ENCODE results near the gene KRTAP6-1.

KRTAP6-1 gene, protein sequence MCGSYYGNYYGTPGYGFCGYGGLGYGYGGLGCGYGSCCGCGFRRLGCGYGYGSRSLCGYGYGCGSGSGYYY

DNA sequence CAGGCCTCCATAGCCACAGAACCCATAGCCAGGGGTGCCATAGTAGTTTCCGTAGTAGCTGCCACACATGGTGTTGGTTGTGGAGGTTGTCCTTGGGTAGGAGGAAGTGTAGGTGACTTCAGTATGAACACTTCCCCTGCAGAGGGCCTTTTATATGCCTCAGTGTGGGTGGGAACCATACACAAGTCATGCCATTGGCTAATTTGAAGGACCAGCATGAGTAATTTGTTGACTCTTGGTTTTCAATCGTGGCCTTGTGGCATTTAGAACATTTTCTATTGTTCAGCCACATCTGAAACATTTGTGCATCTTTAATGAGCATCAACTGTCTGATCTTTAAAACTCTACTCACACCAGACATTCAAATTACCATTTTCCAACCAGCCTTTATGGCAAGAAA, at the start of gene KRTAP6-1:
TSS of gene KRTAP6-1 (minus strand) at position 95 of the 400 bp plus-strand sequence. CDS start at position 69, 26 bp downstream.
- Histone ChIP-seq H3K27ac (ENCODE audit: low read length) (no peak within 1 kb of the TSS), H3K27me3 (ENCODE audit: insufficient read depth, low read length) (no peaks in the 10 kb centered on the region), H3K4me1 (ENCODE audit: insufficient read depth, low read length) (no peaks in the 10 kb centered on the region), H3K9me3 (ENCODE audit: insufficient read depth, low read depth, low read length) (no peaks in the 10 kb centered on the region), H3K36me3 (ENCODE audit: insufficient read depth, low read depth, low read length) (no peaks in the 10 kb centered on the region), H3K9ac (ENCODE audit: low read depth, low read length) (no peak within 1 kb of the TSS), H3K4me3 (ENCODE audit: low read length) (no peak within 1 kb of the TSS)

DNA sequence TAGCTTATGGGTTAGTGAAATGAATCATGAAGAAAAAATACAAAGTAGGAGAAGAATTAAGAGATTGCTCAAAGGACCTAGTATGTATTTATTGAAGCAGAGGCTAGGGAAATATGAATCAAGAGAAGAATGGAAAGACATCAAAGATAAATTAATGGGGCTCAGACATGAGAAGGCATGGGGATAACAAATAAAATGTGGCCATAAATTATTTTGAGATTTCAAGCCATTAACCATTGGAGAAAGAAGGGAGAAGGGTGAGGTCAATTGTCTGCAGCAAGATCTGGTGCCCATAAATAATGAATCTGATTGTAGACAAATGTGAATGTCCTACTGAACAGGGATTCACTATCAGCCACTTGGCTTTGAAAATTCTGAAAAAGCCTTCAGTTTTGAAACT, 39.2 kb upstream of the KRTAP6-1 start:
- H3K36me3 ChIP-seq (ENCODE audit: insufficient read depth, low read depth, low read length): no peaks in the 10 kb centered on the region
- no peak overlapping the region for H3K27ac ChIP-seq (ENCODE audit: low read length)
- H3K9me3 ChIP-seq (ENCODE audit: insufficient read depth, low read depth, low read length): no peaks in the 10 kb centered on the region
- H3K4me1 ChIP-seq (ENCODE audit: insufficient read depth, low read length): no peaks in the 10 kb centered on the region
- H3K4me3 ChIP-seq (ENCODE audit: low read length): no peak overlapping the region
- H3K27me3 ChIP-seq (ENCODE audit: insufficient read depth, low read length): no peaks in the 10 kb centered on the region
- H3K9ac ChIP-seq (ENCODE audit: low read depth, low read length): no peak overlapping the region

- H3K4me3 ChIP-seq (ENCODE audit: low read length): no peak overlapping the region
- no peaks in the 10 kb centered on the region for H3K4me1 ChIP-seq (ENCODE audit: insufficient read depth, low read length)
- no peaks in the 10 kb centered on the region for H3K36me3 ChIP-seq (ENCODE audit: insufficient read depth, low read depth, low read length)
- no peaks in the 10 kb centered on the region for H3K9me3 ChIP-seq (ENCODE audit: insufficient read depth, low read depth, low read length)
- no peaks in the 10 kb centered on the region for H3K27me3 ChIP-seq (ENCODE audit: insufficient read depth, low read length)
- H3K9ac ChIP-seq (ENCODE audit: low read depth, low read length): no peak overlapping the region
- H3K27ac ChIP-seq (ENCODE audit: low read length): no peak overlapping the region
Observed at GRCh38 chr21:30646904-30647414, 33.2 kb upstream of the KRTAP6-1 start.

DNA sequence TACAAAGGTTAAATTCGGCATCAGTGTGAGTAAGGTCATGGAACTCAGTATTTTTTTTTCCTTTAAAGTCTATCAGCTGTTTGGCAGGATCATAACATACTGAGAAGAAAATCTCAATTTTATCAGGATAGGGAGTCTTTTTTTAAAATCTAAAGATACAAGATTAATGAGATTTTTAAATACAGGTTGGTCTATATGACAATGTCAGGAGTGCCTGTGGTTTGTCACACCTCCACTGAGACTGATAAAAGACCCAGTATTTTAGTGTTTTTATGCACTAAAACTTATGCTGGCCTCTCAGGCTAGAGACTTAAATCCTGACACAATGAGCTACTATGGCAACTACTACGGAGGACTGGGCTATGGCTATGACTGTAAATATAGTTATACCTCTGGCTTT, 28.8 kb upstream of the KRTAP6-1 start, which contains the start of gene KRTAP20-3:
TSS of gene KRTAP20-3 (plus strand) at position 301 of the 400 bp plus-strand sequence.
- Histone ChIP-seq H3K4me3 (ENCODE audit: low read length) (no peak within 1 kb of the TSS), H3K4me1 (ENCODE audit: insufficient read depth, low read length) (no peaks in the 10 kb centered on the region), H3K27ac (ENCODE audit: low read length) (no peak within 1 kb of the TSS), H3K9ac (ENCODE audit: low read depth, low read length) (no peak within 1 kb of the TSS), H3K36me3 (ENCODE audit: insufficient read depth, low read depth, low read length) (no peaks in the 10 kb centered on the region), H3K27me3 (ENCODE audit: insufficient read depth, low read length) (no peaks in the 10 kb centered on the region), H3K9me3 (ENCODE audit: insufficient read depth, low read depth, low read length) (no peaks in the 10 kb centered on the region)

- H3K9me3 ChIP-seq (ENCODE audit: insufficient read depth, low read depth, low read length): no peaks in the 10 kb centered on the region
- no peaks in the 10 kb centered on the region for H3K36me3 ChIP-seq (ENCODE audit: insufficient read depth, low read depth, low read length)
- no peak overlapping the region for H3K27ac ChIP-seq (ENCODE audit: low read length)
- no peaks in the 10 kb centered on the region for H3K27me3 ChIP-seq (ENCODE audit: insufficient read depth, low read length)
- H3K9ac ChIP-seq (ENCODE audit: low read depth, low read length): no peak overlapping the region
- no peaks in the 10 kb centered on the region for H3K4me1 ChIP-seq (ENCODE audit: insufficient read depth, low read length)
- H3K4me3 ChIP-seq (ENCODE audit: low read length): no peak overlapping the region
Observed at GRCh38 chr21:30638686-30639085, 25.0 kb upstream of the KRTAP6-1 start.

DNA sequence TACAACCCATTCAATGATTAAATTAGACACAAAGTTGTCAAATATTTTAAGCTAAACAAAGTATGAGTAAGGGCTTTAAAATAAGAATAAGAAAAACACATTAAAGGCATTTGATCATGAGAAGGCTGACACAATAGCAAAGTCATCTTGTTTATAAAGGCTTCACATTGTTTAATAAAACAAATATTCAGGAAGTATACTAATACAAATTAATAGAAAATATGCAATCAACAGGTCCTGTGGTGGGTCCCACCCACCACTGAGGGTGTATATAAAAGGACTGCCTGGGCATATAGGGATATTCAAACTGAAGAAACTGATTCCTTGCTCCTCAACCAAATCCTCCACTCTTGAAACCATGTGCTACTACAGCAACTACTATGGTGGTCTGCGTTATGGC, 21.2 kb upstream of the KRTAP6-1 start, which contains the start of gene KRTAP20-2:
TSS of gene KRTAP20-2 (plus strand) at position 301 of the 400 bp plus-strand sequence. CDS start at position 359, 58 bp downstream.
- Histone ChIP-seq H3K9ac (ENCODE audit: low read depth, low read length) (no peak within 1 kb of the TSS), H3K9me3 (ENCODE audit: insufficient read depth, low read depth, low read length) (no peaks in the 10 kb centered on the region), H3K36me3 (ENCODE audit: insufficient read depth, low read depth, low read length) (no peaks in the 10 kb centered on the region), H3K27ac (ENCODE audit: low read length) (no peak within 1 kb of the TSS), H3K4me3 (ENCODE audit: low read length) (no peak within 1 kb of the TSS), H3K27me3 (ENCODE audit: insufficient read depth, low read length) (no peaks in the 10 kb centered on the region), H3K4me1 (ENCODE audit: insufficient read depth, low read length) (no peaks in the 10 kb centered on the region)

DNA sequence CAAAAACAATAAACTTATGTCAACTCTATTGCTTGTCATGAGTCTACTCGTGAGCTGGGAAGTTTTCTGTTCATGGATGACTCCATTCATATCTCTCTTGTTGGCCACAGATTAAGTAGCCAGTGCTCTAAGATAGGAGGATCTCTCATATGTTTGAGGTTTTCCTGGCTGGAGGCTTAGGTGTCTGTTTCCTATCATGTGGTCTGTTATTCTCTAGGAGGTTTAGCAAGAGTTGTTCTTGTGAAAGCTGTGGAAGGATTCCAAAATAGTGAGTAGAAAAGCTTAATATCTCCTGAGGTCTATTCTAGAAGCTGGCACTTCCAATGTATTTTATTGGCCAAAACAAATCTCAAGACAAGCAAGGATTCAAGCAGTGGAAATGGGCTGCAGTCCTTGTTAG, 15.5 kb upstream of the KRTAP6-1 start:
- no peak overlapping the region for H3K9ac ChIP-seq (ENCODE audit: low read depth, low read length)
- H3K36me3 ChIP-seq (ENCODE audit: insufficient read depth, low read depth, low read length): no peaks in the 10 kb centered on the region
- H3K27ac ChIP-seq (ENCODE audit: low read length): no peak overlapping the region
- H3K9me3 ChIP-seq (ENCODE audit: insufficient read depth, low read depth, low read length): peaks cover 12% of the 10 kb centered on the region; the same call in 1 of the 2 replicates
- H3K4me1 ChIP-seq (ENCODE audit: insufficient read depth, low read length): 0 out of 2 replicates have a peak, but pooled peaks cover 4% of the 10 kb centered on the region
- no peak overlapping the region for H3K4me3 ChIP-seq (ENCODE audit: low read length)
- H3K27me3 ChIP-seq (ENCODE audit: insufficient read depth, low read length): no peaks in the 10 kb centered on the region

- Histone ChIP-seq H3K27ac (ENCODE audit: low read length) (no peak overlapping the region), H3K36me3 (ENCODE audit: insufficient read depth, low read depth, low read length) (no peaks in the 10 kb centered on the region), H3K9me3 (ENCODE audit: insufficient read depth, low read depth, low read length) (peaks cover 13% of the 10 kb centered on the region; the same call in 1 of the 2 replicates), H3K4me1 (ENCODE audit: insufficient read depth, low read length) (0 out of 2 replicates have a peak, but pooled peaks cover 4% of the 10 kb centered on the region), H3K27me3 (ENCODE audit: insufficient read depth, low read length) (no peaks in the 10 kb centered on the region), H3K4me3 (ENCODE audit: low read length) (no peak overlapping the region), H3K9ac (ENCODE audit: low read depth, low read length) (no peak overlapping the region)
Observed at GRCh38 chr21:30628109-30628508, 14.4 kb upstream of the KRTAP6-1 start.

DNA sequence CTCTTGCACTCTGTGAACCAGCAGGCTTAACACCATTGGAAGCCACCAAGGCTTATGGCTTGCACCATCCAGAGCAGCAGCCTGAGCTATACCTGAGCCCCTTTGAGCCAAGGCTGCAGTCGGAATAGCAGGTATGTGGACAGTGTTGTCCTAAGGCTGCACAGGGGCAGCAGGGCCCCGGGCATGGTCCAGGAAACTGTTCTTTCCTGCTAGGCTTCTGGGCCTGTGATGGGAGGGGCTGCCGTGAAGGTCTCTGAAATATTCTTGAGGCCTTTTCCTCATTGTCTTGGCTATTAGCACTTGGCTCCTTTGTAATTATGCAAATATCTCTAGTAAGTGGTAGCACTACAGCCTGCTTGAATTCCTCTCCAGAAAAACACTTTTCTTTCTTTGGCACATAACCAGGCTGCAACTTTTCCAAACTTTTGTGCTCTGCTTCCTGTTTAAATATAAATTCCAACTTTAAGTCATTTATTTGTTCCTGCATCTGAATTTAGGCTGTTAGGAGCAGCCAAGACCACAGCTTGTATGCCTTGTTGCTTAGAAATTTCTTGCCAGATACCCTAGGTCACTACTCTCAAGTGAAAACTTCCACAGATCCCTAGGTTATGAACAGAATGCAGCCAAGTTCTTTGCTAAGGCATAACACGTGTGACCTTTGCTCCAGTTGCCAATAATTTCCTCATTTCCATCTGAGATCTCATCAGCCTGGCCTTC, 11.9 kb upstream of the KRTAP6-1 start:
- no peak overlapping the region for H3K4me3 ChIP-seq (ENCODE audit: low read length)
- no peaks in the 10 kb centered on the region for H3K36me3 ChIP-seq (ENCODE audit: insufficient read depth, low read depth, low read length)
- H3K27me3 ChIP-seq (ENCODE audit: insufficient read depth, low read length): no peaks in the 10 kb centered on the region
- H3K9ac ChIP-seq (ENCODE audit: low read depth, low read length): no peak overlapping the region
- 0 out of 2 replicates have a peak, but pooled peaks cover 4% of the 10 kb centered on the region for H3K4me1 ChIP-seq (ENCODE audit: insufficient read depth, low read length)
- no peak overlapping the region for H3K27ac ChIP-seq (ENCODE audit: low read length)
- peaks cover 13% of the 10 kb centered on the region; the same call in 1 of the 2 replicates for H3K9me3 ChIP-seq (ENCODE audit: insufficient read depth, low read depth, low read length)

DNA sequence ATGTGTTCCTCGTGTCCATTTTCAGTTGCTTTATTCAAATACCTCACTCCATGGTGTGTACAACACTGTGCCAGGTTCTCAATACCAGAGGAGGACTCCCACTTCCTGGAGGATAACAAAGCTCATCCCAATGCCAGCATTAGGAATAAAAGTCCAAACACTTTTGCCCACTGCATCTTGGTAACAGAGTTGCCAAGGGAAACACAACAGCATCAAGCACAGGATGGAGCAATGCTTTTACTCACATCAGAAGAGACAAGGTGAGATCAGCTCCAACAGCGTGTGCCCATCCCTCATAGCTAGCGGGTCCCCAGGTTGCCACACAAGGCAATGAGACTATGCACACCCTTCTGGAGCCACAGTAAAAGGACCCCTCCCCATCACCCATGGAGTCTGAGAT, 9.6 kb upstream of the KRTAP6-1 start:
- Histone ChIP-seq H3K36me3 (ENCODE audit: insufficient read depth, low read depth, low read length) (no peaks in the 10 kb centered on the region), H3K4me3 (ENCODE audit: low read length) (no peak overlapping the region), H3K27me3 (ENCODE audit: insufficient read depth, low read length) (no peaks in the 10 kb centered on the region), H3K27ac (ENCODE audit: low read length) (no peak overlapping the region), H3K4me1 (ENCODE audit: insufficient read depth, low read length) (0 out of 2 replicates have a peak, but pooled peaks cover 4% of the 10 kb centered on the region), H3K9me3 (ENCODE audit: insufficient read depth, low read depth, low read length) (peaks cover 13% of the 10 kb centered on the region; the same call in 1 of the 2 replicates), H3K9ac (ENCODE audit: low read depth, low read length) (no peak overlapping the region)

GRCh38 chr21:30620522-30620921, 6.8 kb upstream of the KRTAP6-1 start, which contains the start of gene KRTAP20-4:
TSS of gene KRTAP20-4 (plus strand) at chr21:30620627.
- Histone ChIP-seq H3K9ac (ENCODE audit: low read depth, low read length) (no peak within 1 kb of the TSS), H3K36me3 (ENCODE audit: insufficient read depth, low read depth, low read length) (no peaks in the 10 kb centered on the region), H3K9me3 (ENCODE audit: insufficient read depth, low read depth, low read length) (peaks cover 13% of the 10 kb centered on the region; the same call in 1 of the 2 replicates), H3K27me3 (ENCODE audit: insufficient read depth, low read length) (no peaks in the 10 kb centered on the region), H3K4me1 (ENCODE audit: insufficient read depth, low read length) (no peaks in the 10 kb centered on the region), H3K27ac (ENCODE audit: low read length) (no peak within 1 kb of the TSS), H3K4me3 (ENCODE audit: low read length) (no peak within 1 kb of the TSS)

DNA sequence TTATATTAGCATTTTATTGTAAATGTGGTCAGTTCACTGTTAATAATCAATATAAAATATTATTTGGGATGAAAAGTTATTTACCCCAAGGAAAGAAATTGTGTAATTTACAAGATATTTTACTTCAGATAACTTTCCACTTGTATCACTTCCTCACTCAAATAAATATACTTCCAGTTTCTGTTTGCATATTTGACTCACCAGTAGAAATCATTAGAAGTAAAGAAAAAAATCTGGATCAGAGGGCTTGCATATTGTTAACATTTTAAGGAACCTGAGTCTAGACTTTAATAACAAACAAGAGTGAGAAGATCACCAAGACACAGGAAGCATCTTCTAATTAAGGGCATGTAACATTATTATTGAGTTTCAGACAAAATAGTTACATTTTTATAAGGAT, 6.3 kb upstream of the KRTAP6-1 start:
- Histone ChIP-seq H3K4me1 (ENCODE audit: insufficient read depth, low read length) (no peaks in the 10 kb centered on the region), H3K4me3 (ENCODE audit: low read length) (no peak overlapping the region), H3K9me3 (ENCODE audit: insufficient read depth, low read depth, low read length) (peaks cover 10% of the 10 kb centered on the region; the same call in 1 of the 2 replicates), H3K27me3 (ENCODE audit: insufficient read depth, low read length) (no peaks in the 10 kb centered on the region), H3K27ac (ENCODE audit: low read length) (no peak overlapping the region), H3K9ac (ENCODE audit: low read depth, low read length) (no peak overlapping the region), H3K36me3 (ENCODE audit: insufficient read depth, low read depth, low read length) (no peaks in the 10 kb centered on the region)
